ENCODE measurements around the gene C1QTNF3.
"Not testable (repeated sequence)": the region's sequence is repeated elsewhere in the genome, so short reads cannot be mapped to it uniquely, and the experiment has no call there.

The C1QTNF3 gene

DNA sequence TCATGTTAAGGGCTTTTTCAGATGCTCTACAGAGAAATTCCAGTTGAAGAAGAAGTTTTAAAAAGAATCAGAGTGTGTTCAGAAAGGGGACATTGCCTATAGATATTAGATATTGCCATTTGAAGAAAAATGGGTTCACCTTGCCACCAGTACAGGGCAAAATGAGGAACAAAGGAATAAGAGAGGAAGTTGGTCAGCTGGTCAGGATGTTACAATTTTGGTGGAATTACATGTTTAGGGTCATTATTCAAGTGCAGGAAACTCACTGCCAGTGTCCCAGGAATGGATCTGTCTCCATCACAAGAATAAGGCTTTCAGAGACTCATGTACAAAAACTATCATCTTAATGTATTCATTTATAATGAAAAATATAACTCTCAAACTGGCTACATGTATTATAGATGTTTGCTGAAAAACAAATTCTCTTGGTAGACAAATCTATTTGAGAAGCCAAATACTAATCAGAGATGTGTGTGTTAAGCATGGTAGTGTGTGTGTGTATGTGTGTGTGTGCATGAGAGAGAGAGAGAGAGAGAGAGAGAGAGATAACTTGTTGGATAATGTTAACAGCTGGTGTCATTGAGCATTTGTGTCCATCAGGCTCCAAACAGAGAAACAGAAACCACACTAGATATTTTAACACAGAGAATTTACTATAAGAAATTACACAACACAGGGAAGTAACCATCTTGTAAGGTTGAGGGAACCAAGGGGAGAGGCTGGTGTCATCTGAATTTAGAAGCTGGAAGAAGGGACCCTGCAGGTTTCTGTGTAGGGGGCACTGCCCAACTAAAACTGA lies 5.0 kb upstream of the C1QTNF3 start:
- no peak for DNase-seq

DNA sequence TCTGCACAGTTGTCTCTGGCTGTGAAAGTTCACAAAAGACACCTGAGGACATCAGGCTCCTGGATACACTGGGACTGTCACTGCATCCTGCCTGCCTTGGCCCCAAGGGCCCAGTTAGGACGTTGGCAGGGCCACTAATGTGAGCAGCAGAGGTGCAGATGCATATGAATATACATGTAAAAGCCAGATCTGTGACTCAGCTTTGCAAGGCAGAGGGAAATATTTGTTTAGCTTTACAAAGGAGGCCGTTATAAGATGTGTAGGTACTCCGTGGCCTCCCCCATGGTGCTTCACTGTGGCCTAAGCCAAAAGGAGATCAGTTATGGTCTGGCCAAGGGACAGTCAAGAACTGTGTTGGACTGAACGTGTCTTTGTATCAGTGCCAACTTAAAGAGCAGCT lies 4.1 kb upstream of the C1QTNF3 start:
- DNase-seq, result no peak

DNA sequence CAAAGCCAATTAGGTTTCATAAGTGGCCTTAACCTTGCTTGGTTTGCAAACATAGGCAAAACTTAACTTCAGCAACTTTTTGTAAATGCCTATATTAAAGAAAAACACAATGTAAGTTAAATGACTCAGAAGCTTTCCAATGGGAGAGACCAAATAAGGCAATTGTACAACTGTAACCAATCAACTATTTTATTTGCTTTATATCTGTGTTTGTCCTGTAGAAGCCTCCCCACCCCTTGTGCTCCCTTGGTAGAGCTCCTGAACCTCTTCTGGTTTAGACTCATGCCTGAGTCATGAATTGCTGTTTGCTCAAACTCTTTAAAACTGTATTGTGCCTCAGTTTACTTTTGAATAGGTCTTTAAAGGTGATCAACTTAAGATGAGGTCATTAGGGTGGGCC lies 3.0 kb upstream of the C1QTNF3 start:
- DNase-seq, result no peak

DNA sequence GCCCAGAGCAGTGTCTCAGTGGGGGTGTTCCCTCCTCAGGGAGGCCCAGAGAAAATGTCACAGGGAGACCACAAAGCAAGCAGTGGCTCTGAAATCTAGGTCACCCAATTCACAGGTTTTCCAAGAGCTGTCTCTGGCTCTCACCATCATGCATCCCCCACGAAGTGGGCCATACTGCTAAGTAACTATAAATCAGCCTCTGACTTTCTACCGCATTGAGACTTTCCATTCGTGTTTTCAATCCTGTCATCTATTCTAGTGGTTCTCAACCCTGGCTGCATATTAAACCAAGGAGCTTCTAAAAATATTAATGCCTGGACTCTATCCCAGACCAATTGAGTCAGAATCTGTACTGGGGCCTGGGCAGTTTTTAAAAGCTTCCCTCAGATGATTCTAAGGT lies 2.0 kb upstream of the C1QTNF3 start:
- DNase-seq, result peak in 2 of 14 donors; percentile 21 to 28

DNA sequence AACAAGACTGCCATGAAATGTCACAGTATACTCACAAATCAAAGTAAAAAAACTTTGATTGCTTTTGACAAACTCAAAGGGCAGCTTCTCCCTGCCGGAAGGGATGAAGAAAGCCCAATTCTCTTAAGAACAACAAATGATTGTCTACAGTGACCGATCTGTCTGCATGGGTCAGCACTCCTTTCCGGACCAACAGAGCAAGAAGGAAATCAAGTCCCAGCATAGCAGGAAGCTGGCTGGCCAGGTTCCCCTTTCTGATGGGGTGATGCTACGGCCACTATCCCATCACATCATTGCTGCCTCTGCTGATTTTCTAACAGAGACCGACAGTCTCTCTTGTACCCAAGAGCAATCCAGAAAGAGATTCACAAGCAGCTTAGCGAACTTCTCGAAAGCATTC lies 692 bp downstream of the C1QTNF3 start:
- DNase-seq, result peak in 7 of 14 donors; percentile 21 to 47 (median 30)

- no peak for DNase-seq
Observed at GRCh38 chr5:34041247-34041972, 1.6 kb downstream of the C1QTNF3 start.

DNA sequence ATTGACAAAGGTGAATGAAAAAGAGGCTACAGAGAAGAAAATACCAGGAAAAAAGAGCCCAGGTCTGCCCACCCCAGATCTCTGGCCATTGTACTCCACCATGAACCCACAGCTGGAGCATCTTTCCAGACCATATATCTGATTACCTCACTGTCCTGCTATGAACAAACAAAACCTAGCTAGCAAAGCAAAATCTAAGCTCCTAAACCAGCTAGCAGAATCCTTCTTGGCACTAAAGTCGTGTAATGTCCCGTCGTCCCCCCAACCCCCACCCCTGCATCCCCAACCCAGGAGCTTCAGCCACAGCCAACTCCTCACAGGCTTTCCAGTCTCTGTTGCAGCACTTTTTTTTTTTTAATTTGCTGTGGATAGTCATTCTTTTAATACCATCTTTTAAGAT lies 2.5 kb downstream of the C1QTNF3 start:
- no peak for DNase-seq

- DNase-seq, result no peak
Observed at GRCh38 chr5:34039398-34040157, 3.4 kb downstream of the C1QTNF3 start.

- no peak for DNase-seq
Observed at GRCh38 chr5:34038838-34039237, 4.2 kb downstream of the C1QTNF3 start.

- DNase-seq, result no peak
Observed at GRCh38 chr5:34038390-34038789, 4.6 kb downstream of the C1QTNF3 start.

DNA sequence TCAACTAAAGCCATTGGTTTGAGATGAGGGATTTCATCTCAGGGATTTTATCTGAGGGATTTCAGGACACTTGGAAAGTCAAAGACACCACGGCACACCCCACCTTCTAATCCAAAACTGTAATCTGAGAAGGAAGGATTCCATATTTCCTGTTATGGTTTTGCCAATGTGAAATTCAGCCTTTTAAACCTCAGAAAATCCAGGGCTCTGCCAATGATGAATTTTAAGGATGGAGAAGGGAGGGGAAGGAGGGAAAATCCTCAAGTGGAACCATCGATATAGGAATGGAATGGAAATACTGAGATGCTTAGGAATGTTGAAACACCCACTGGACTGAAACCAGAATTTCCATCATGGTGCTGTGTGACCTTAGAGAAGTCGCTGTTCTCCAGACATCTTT lies 5.3 kb downstream of the C1QTNF3 start:
- DNase-seq, result no peak

DNA sequence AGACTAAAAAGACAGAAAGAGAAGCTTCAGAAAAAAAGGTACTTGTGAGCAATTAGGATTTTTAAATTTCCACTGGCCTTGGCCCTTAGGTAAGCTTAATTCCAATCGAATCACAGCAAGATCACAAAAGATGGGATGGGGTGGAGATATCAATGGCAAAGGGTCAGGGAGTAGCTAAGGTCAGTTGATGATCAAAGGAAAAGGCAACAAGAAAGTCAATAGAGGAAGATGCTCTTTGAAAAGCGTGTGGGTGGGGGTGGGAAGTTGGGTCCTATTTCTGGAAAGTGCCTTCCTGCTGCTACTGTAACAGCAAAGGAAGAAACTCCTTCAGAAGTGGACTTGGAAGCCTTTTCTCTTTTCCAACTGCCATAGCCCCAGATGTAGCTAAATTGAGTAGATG lies 7.3 kb downstream of the C1QTNF3 start:
- peak in 1 of 14 donors; percentile 11 for DNase-seq

GRCh38 chr5:34034534-34035327 lies 8.3 kb downstream of the C1QTNF3 start:
- DNase-seq, result no peak

DNA sequence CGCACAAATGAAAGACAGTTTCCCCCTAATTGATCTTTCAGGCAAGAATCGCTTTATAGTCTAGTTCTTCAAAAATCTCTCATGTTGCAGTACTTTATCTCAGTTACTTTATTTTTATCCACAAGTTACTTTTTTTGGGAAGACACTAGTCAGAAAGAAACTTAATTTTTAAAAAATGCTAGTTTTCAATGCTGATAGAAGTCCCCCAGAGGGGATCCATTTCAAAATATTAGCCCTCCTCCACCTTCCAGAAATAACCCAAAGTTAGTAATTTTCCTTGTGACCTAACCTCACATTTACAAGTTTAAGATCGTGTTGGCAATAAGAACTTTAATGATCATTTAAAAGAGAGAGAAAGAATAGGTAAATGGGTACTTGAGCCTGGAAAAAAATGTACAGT lies 11.0 kb downstream of the C1QTNF3 start:
- no peak for DNase-seq

DNA sequence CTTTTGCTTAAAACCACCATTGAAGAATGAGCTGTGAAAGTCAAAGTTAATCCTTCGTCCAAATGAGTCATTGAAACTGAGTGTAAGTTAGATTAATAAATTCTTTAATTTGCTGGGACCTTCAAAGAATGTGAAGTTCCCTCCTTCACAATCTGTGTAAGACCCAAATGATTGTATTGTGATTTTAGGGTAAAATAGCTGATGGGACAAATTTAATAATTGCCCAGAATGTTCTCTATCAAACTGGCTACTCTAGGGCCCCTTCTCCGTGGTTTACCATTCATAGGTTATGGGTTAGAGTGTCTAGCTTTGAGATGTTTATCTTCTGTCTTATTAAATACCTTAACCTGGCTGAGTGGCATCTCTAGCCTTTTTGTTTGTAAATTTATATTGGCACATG lies 11.9 kb downstream of the C1QTNF3 start:
- no peak for DNase-seq

- not testable (repeated sequence) for DNase-seq
Observed at GRCh38 chr5:34030585-34030984, 12.4 kb downstream of the C1QTNF3 start.

DNA sequence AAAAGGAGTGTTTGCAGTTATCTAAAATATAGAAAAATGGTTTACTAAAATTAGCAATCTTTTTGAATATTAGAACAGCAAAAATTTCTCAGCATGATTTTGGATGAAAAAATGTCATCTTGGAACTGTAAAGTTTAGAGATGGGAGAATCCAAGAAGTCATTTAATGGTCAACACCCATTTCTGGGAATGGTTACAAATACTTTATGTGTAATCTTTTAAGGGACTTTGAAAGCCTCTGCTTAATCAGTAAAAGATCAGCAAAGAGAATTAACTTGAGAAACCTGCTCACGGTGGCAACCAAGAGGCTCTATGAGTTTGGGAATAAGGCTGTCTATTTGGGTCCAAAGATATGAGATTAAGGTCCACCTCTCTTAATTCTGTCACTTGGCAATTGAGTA lies 13.0 kb downstream of the C1QTNF3 start:
- DNase-seq, result no peak

DNA sequence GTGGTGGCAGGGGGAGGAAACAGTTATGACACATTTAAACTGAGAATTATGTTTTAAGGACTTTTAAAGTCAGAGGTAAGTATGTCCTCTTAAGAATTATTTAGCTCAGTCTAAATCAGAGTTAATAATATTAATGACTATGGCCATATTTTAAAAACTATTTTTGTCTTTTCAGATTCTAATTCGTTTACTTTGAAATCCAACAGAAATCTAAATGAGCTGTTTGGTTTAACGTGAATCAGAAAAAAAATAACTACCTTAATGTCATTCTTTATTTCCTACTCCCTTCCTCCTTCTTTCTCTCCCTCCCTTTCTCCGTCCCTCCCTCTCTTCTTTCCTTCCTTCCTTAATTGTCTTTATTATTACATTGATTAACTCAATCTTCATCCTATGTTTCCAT lies 14.7 kb downstream of the C1QTNF3 start:
- DNase-seq, result no peak

- DNase-seq, result peak in 1 of 14 donors; percentile 72
Observed at GRCh38 chr5:34026089-34026761, 16.8 kb downstream of the C1QTNF3 start.

DNA sequence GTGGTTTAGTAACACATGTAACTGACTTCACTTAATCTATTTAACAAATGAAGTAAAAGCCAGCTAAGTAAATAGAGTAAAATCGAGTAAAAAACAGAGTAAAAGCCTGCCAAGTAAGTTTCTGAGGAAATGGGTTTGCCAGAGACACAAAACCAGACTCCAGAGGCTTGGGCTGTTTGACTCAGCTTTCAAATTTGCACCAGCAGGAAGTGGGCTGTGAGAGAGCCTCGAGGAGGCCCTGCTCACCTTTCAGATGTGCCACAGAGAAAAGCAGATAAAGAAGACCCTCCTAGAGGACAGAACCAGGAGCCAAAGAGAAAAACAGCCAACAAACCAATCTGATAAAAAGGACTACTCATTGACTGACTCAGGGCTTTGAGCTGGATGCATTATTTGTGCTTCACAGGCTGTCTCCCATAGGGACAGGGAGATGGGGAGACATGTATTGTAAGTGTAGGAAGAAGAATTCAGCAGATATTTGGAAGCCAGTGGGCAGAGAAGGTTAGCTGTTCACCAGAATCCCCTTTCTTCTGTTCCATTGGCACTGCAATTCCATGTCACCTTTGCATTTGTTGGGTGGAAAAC lies 20.8 kb downstream of the C1QTNF3 start:
- no peak for DNase-seq

- DNase-seq, result no peak
Observed at GRCh38 chr5:34021334-34021733, 21.7 kb downstream of the C1QTNF3 start.

All from C1 segment of cervical spinal cord (tissue), 14 donors.